Hepatocyte (in vitro differentiated cells): ENCODE data around the gene PRSS3. TPM values are rescaled to one million over a fixed set of nuclear protein-coding genes. Genes with fewer than 3 reads are reported as not detected.

ENCODE experiments used
- DNase-seq: peaks from one replicate; pipeline ENCODE4 v3.0.0-alpha.2; 2016; ENCODE audit warnings: low spot score
- H2AFZ ChIP-seq: fragments of 200-600 bp; sonication (generic); 2 replicates; pipeline ENCODE4 v1.6.0; 2016; ENCODE audit warnings: antibody characterized with exemption, mild to moderate bottlenecking
- H3K27ac ChIP-seq: fragments of 200-600 bp; sonication (generic); 2 replicates; pipeline ENCODE4 v1.5.1; 2016; ENCODE audit warnings: mild to moderate bottlenecking
- H3K27me3 ChIP-seq: fragments of 200-600 bp; sonication (generic); 2 replicates; pipeline ENCODE4 v1.6.1; 2016
- H3K36me3 ChIP-seq: fragments of 200-600 bp; sonication (generic); replicated peaks from 2 replicates; pipeline ENCODE4 v1.5.1; 2016; ENCODE audit warnings: low read depth; ENCODE audit not compliant: insufficient read depth
- H3K4me1 ChIP-seq: fragments of 200-600 bp; sonication (generic); 2 replicates; pipeline ENCODE4 v1.5.1; 2016; ENCODE audit warnings: mild to moderate bottlenecking, moderate library complexity; ENCODE audit not compliant: insufficient read depth
- H3K4me2 ChIP-seq: fragments of 200-600 bp; sonication (generic); 2 replicates; pipeline ENCODE4 v1.6.0; 2016
- H3K4me3 ChIP-seq: fragments of 200-600 bp; sonication (generic); 2 replicates; pipeline ENCODE4 v1.5.1; 2016; ENCODE audit warnings: mild to moderate bottlenecking
- H3K79me2 ChIP-seq: fragments of 200-600 bp; sonication (generic); 2 replicates; pipeline ENCODE4 v1.6.0; 2017; ENCODE audit warnings: mild to moderate bottlenecking
- H3K9me2 ChIP-seq: fragments of 200-600 bp; sonication (generic); replicated peaks from 2 replicates; pipeline ENCODE4 v1.6.0; 2017; ENCODE audit warnings: mild to moderate bottlenecking; ENCODE audit not compliant: insufficient read depth
- H3K9me3 ChIP-seq: fragments of 200-600 bp; sonication (generic); 2 replicates; pipeline ENCODE4 v1.5.1; 2016; ENCODE audit warnings: low read depth, mild to moderate bottlenecking
- H4K20me1 ChIP-seq: fragments of 200-600 bp; sonication (generic); 2 replicates; pipeline ENCODE4 v1.6.0; 2016; ENCODE audit warnings: mild to moderate bottlenecking; ENCODE audit not compliant: insufficient read depth, poor library complexity, severe bottlenecking
- CTCF ChIP-seq: fragments of 200-600 bp; sonication (generic); IDR thresholded peaks from 2 replicates; pipeline ENCODE4 v1.5.1; 2016; ENCODE audit warnings: antibody characterized with exemption, mild to moderate bottlenecking; ENCODE audit not compliant: poor library complexity
- EZH2 ChIP-seq: fragments of 200-600 bp; sonication (generic); IDR thresholded peaks from 2 replicates; pipeline ENCODE4 v1.6.1; 2016; ENCODE audit warnings: antibody characterized with exemption, mild to moderate bottlenecking, borderline replicate concordance
- EZH2phosphoT487 ChIP-seq: fragments of 200-600 bp; sonication (generic); IDR thresholded peaks from one replicate; pipeline ENCODE4 v1.6.1; 2018; ENCODE audit warnings: antibody characterized with exemption, mild to moderate bottlenecking, low read depth, moderate library complexity; ENCODE audit not compliant: unreplicated experiment, severe bottlenecking
- WGBS: methylation state at CpG from one replicate; pipeline ENCODE4 v1.1.6; 2016; ENCODE audit warnings: low lambda C conversion rate; ENCODE audit errors: missing lambda C conversion rate; 5-methylcytosine and 5-hydroxymethylcytosine counted together
- polyA plus RNA-seq: library from polyadenylated mRNA; unstranded; fragments of >200 nt; fragmentation: Nextera tagmentation; extraction: Ambion mirVana; gene quantifications from 2 replicates; pipeline ENCODE4 v1.2.1, GENCODE V29; 2016
- total RNA-seq: library from RNA; depleted of rRNA; stranded (reverse); fragments of >200 nt; gene quantifications from 2 replicates; pipeline ENCODE4 v1.2.3, GENCODE V29; 2014

The PRSS3 gene
- total and polyA plus RNA-seq, 2 experiments from 2014 or later, result 1.5 TPM; not detected in 1

GRCh38 chr9:33781736-33782135, 13.6 kb upstream of the PRSS3 start:
- no peak overlapping the region for H3K4me3 ChIP-seq
- no peaks in the 10 kb centered on the region for H3K36me3 ChIP-seq
- H3K4me2 ChIP-seq, result no peak overlapping the region
- peaks cover 6% of the 10 kb centered on the region for H3K4me1 ChIP-seq
- no peaks in the 10 kb centered on the region for H3K79me2 ChIP-seq
- H3K27me3 ChIP-seq, result no peaks in the 10 kb centered on the region
- no peak overlapping the region for H2AFZ ChIP-seq
- no peak for DNase-seq
- no peaks in the 10 kb centered on the region for H4K20me1 ChIP-seq
- 88% methylated on average over 1 of the region's 1 CpG for WGBS
- no peaks in the 10 kb centered on the region for H3K9me2 ChIP-seq
- H3K9me3 ChIP-seq, result no peaks in the 10 kb centered on the region
- TF ChIP-seq EZH2 (no peak), EZH2phosphoT487 (no peak), CTCF (no peak)
- H3K27ac ChIP-seq, result no peak overlapping the region

- no peak overlapping the region for H3K4me3 ChIP-seq
- H3K27me3 ChIP-seq, result no peaks in the 10 kb centered on the region
- H2AFZ ChIP-seq, result no peak overlapping the region
- no peak overlapping the region for H3K27ac ChIP-seq
- H3K4me2 ChIP-seq, result no peak overlapping the region
- H3K36me3 ChIP-seq, result no peaks in the 10 kb centered on the region
- no peak for TF ChIP-seq CTCF
- no peak for TF ChIP-seq EZH2
- TF ChIP-seq EZH2phosphoT487, result no peak
- H3K9me2 ChIP-seq, result no peaks in the 10 kb centered on the region
- H3K4me1 ChIP-seq, result peaks cover 6% of the 10 kb centered on the region
- no peaks in the 10 kb centered on the region for H3K9me3 ChIP-seq
- no peak for DNase-seq
- no peaks in the 10 kb centered on the region for H3K79me2 ChIP-seq
- H4K20me1 ChIP-seq, result no peaks in the 10 kb centered on the region
- WGBS, result 59% methylated on average over 4 of the region's 4 CpGs
Measured at GRCh38 chr9:33782395-33783152, 12.8 kb upstream of the PRSS3 start.

- Histone ChIP-seq H2AFZ (no peak overlapping the region), H3K79me2 (no peaks in the 10 kb centered on the region), H3K4me3 (no peak overlapping the region), H3K27me3 (no peaks in the 10 kb centered on the region), H3K27ac (no peak overlapping the region), H3K9me2 (no peaks in the 10 kb centered on the region), H3K4me2 (no peak overlapping the region), H3K4me1 (peaks cover 6% of the 10 kb centered on the region), H3K36me3 (no peaks in the 10 kb centered on the region), H4K20me1 (no peaks in the 10 kb centered on the region), H3K9me3 (no peaks in the 10 kb centered on the region)
- TF ChIP-seq EZH2phosphoT487, result no peak
- no peak for TF ChIP-seq EZH2
- peak; percentile 18 for TF ChIP-seq CTCF
- 81% methylated on average over 5 of the region's 5 CpGs for WGBS
- no peak for DNase-seq
Measured at GRCh38 chr9:33785914-33786313, 9.4 kb upstream of the PRSS3 start.

GRCh38 chr9:33786681-33787080, 8.7 kb upstream of the PRSS3 start:
- no peak overlapping the region for H2AFZ ChIP-seq
- H3K27ac ChIP-seq, result no peak overlapping the region
- H3K9me2 ChIP-seq, result no peaks in the 10 kb centered on the region
- H3K36me3 ChIP-seq, result no peaks in the 10 kb centered on the region
- H3K4me3 ChIP-seq, result no peak overlapping the region
- H3K9me3 ChIP-seq, result no peaks in the 10 kb centered on the region
- no peaks in the 10 kb centered on the region for H3K27me3 ChIP-seq
- H3K79me2 ChIP-seq, result no peaks in the 10 kb centered on the region
- peaks cover 6% of the 10 kb centered on the region for H3K4me1 ChIP-seq
- DNase-seq, result no peak
- no peak for TF ChIP-seq CTCF
- TF ChIP-seq EZH2, result no peak
- TF ChIP-seq EZH2phosphoT487, result no peak
- no peak overlapping the region for H3K4me2 ChIP-seq
- H4K20me1 ChIP-seq, result no peaks in the 10 kb centered on the region
- 95% methylated on average over 2 of the region's 2 CpGs for WGBS
